Posterior vena cava (tissue), 2 donors: ENCODE results near the gene ACBD6. TPM values are rescaled to one million over a fixed set of nuclear protein-coding genes. Genes with fewer than 3 reads are reported as not detected.
A peak's percentile ranks its signal among the peaks of the same experiment; 100 is the strongest.

Source experiments
- DNase-seq: peaks from one replicate; pipeline ENCODE4 v3.0.0-alpha.2; 2020; ENCODE audit warnings: low spot score
- intact Hi-C, 2 donors: fragments of 100-400 bp; cut with DNase I; formaldehyde crosslinking; loops; one replicate each; pipeline versions ENCODE4 v1.14.1 to v1.14.2; 2022 to 2023
- total RNA-seq, 2 donors: library from RNA; stranded (reverse); fragmentation: NEBNext Ultra II Directional; extraction: Animal tissue kit (Norgen Biotek cat#: 25700); gene quantifications; one replicate each; pipeline ENCODE4 v1.2.1, GENCODE V29; 2021
- donor health status: DM: yes; HTN: yes; CAD: no.
- donor health status: DM: yes; HTN: yes; CAD: no.

ACBD6 gene
- total RNA-seq, 2 donors from 2014 or later: 26.8 to 30.2 TPM

GRCh38 chr1:180283098-180283497 is 219.3 kb downstream of the ACBD6 start:
- no peak for DNase-seq

DNA sequence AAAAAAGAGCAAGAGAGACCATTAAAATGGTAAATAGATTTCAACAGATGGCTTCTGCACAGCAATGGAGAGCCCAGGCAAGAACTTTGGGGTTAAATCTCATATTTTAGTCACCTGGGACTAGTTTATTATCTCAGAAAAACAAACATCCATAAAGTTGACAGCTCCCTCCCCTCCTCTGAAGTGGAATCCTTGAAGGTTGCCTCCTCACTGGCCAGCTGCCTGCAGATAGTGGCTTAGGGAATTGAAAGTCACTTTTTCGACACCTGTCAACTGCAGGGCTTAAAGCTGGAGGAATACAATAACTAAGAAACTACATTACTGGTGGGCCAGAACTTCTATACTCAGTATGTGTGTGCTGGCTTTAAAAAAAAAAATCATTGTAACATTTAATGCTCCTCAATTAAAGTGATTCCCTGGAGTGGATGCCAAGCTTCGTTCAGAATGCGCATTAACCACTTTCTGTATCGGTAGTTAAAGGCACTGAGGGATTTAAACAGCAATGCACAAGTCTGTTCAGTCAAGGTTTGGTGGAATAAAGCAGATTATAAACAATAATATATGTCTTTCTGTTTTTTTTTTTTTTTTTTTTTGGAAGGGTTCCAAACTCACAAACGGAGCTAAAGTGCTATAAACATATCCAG is 219.9 kb downstream of the ACBD6 start:
- intact Hi-C loops: no loop called here
- DNase-seq: no peak

More at GRCh38 chr1:180283098-180283497, 219.3 kb downstream of the ACBD6 start:
- intact Hi-C loops: no loop called here

GRCh38 chr1:180281490-180281889 is 220.9 kb downstream of the ACBD6 start:
- intact Hi-C loops: no loop called here
- DNase-seq: no peak

- no peak for DNase-seq
- intact Hi-C loops: no loop called here
These were observed 221.8 kb downstream of the ACBD6 start for GRCh38 chr1:180280617-180281016.

- intact Hi-C loops: loop anchor here in 1 of 2 donors (5.0 kb wide), 1 partner anchor 693 kb away; no protein-coding TSS in a partner anchor
These were observed 222.7 kb downstream of the ACBD6 start for GRCh38 chr1:180279651-180280050.

GRCh38 chr1:180278596-180279395 is 223.6 kb downstream of the ACBD6 start:
- intact Hi-C loops: loop anchor here in 1 of 2 donors (5.0 kb wide), 1 partner anchor 694 kb away; no protein-coding TSS in a partner anchor
- peak; percentile 37 for DNase-seq

More at GRCh38 chr1:180279651-180280050, 222.7 kb downstream of the ACBD6 start:
- no peak for DNase-seq

- intact Hi-C loops: loop anchor here in 1 of 2 donors (5.0 kb wide), 1 partner anchor 694 kb away; no protein-coding TSS in a partner anchor
- DNase-seq: no peak
These were observed 224.2 kb downstream of the ACBD6 start for GRCh38 chr1:180278194-180278515.

GRCh38 chr1:180277476-180278193 is 224.7 kb downstream of the ACBD6 start:
- intact Hi-C loops: loop anchor here in 1 of 2 donors (5.0 kb wide), 1 partner anchor 695 kb away; no protein-coding TSS in a partner anchor
- no peak for DNase-seq

DNA sequence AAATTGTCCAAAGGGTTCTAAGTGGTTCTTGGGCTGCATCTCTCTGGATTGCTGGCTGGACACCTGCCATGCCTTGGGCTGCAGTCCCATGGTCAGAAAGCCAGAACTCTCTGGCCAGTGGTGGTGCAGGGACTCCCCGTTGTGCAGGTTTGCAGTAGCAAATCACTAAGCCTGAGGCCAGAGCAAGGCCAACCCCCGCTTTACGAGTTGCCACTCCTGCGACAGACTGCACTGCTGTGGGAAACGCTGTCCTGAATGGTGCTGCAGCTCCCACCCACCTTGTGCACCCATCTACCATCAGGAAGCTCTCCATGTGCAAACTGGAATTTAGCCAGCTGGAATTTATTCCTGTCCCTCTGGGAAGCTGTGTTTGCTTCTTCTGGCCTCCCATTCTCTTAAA is 226.7 kb downstream of the ACBD6 start:
- intact Hi-C loops: loop anchor here in 1 of 2 donors (5.0 kb wide), 1 partner anchor 697 kb away; no protein-coding TSS in a partner anchor
- no peak for DNase-seq

- intact Hi-C loops: no loop called here
- DNase-seq: peak; percentile 51
These were observed 228.2 kb downstream of the ACBD6 start for GRCh38 chr1:180274221-180274620.

DNA sequence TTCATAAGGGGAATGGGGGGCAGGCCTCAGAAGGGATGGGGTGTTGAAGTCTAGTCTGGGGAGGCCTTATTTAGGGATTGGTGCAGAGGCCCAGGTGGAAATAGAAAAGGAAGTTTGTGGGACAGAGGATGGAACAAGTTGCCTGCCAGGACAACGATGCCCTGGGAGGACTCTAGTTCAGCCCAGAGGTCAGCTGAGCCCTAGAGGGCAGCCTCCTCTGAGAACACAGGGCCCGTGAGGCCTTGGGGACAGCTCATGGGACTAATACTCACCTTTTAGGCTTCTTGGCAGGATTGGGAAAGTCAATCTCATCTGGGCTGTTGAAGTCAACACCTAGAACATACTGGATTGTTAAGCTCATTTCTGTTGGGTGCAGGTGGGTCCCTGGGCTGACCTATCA is 229.3 kb downstream of the ACBD6 start:
- DNase-seq: no peak
- intact Hi-C loops: no loop called here

DNA sequence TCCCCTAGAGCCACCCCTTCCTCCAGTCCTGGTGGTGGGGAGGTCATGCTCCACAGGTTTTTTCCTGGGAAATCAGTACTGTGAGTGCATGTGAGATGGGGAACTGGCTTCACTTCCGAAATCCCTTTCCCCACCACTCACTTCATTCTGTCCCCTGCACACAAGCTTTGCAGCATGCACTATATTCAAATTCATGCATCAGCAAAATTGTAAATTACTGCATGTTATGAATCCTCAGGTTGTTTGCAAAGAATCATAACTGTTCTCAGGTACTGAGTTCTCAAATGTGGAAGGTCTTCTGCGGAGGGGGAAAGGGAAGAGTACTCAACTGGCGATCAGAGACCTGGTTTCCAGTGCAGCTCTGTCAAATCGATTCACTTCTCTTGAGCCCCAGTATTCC is 230.0 kb downstream of the ACBD6 start:
- intact Hi-C loops: no loop called here
- no peak for DNase-seq

DNA sequence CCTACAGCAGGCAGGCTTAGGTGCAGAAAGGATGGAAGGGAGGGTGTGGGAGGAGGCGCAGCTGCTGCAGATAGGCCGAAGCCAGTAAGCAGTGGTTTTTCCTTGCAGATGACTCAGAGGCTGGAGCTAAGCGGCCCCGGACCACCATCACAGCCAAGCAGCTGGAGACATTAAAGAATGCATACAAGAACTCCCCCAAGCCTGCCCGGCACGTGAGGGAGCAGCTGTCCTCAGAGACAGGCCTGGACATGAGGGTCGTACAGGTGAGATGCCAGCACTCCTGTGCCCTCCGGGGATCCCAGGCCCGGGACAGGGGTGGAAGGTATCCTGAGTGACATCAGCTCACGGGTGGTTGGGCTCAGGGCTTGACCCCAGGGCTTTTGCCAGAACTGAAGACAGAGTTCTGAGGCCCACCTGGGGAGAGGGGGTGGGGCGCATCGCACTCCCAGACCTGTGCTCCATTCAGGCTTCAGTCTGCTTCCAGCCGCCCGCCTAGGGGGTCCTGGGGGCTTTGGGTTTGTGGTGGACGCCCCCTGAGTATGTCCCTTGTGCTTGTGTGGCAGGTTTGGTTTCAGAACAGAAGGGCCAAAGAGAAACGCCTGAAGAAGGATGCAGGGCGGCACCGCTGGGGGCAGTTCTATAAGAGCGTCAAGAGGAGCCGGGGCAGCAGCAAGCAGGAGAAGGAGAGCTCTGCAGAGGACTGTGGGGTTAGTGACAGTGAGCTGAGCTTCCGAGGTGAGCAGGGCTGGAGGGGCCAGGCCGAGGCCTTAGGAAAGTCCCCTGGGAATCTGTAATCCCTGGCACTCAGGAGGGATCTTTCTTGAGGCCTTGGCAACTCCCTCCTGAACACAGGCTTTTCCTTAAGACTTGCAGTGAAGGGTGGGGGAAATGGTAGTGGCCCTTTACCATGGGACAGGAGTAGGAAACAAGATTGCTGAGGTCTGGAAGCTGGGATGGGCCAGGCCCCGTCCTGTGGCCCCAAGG is 230.8 kb downstream of the ACBD6 start:
- intact Hi-C loops: no loop called here
- DNase-seq: peak; percentile 70

DNA sequence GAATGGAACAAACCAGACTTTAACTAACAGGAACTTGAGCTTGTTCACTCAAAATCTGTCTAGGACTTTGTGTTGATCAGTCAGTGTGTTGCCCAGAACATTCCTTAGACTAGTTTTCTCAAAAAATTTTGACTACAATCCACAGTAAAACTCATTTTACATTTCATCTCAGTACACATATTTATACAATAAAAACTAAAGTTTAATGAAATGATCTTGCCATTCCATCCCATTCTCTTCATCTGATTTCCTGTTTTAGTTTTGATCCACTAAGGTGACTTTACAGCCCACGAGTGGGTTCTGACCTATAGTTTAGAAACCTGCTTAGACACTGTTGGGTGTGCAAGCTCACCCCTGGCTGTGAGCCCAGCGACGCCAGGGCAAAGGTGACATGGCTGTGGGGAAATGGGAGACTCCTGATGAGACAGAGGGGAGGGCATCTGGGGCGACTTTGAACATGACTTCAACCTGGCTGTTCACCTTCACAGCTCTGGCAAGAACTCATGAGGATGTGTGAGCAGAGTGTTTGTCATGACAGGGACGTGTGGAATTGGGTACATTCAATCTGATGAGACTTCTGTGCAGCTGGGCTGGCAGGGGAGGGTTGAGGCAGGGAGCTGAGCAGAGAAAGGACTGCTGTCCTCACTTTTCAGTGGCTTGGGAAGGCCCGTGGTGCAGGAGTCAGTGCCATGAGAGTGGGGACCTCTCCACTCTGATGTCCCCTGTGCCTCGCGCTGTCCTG is 231.7 kb downstream of the ACBD6 start:
- peak; percentile 73 for DNase-seq
- intact Hi-C loops: no loop called here

- peak; percentile 76 for DNase-seq
- intact Hi-C loops: no loop called here
These were observed 232.5 kb downstream of the ACBD6 start for GRCh38 chr1:180269645-180270529.

- intact Hi-C loops: no loop called here
- DNase-seq: peak; percentile 43
These were observed 233.8 kb downstream of the ACBD6 start for GRCh38 chr1:180268556-180269075.
